A549 treated with dexamethasone at 1 μM for 4 hours (cell line): Measurements from ENCODE around the gene DLX1. TPM values are rescaled to one million over a fixed set of nuclear protein-coding genes. Genes with fewer than 3 reads are reported as not detected.

ENCODE experiments used
- total RNA-seq: library from RNA; stranded (reverse); fragments of 200-300 nt; extraction: Qiagen RNA extraction; gene quantifications from 5 replicates; pipeline ENCODE4 v1.2.3, GENCODE V29; 2022

Gene DLX1
- total RNA-seq, result 2.3 to 2.9 TPM (median 2.6 TPM) in 5 replicates

DNA sequence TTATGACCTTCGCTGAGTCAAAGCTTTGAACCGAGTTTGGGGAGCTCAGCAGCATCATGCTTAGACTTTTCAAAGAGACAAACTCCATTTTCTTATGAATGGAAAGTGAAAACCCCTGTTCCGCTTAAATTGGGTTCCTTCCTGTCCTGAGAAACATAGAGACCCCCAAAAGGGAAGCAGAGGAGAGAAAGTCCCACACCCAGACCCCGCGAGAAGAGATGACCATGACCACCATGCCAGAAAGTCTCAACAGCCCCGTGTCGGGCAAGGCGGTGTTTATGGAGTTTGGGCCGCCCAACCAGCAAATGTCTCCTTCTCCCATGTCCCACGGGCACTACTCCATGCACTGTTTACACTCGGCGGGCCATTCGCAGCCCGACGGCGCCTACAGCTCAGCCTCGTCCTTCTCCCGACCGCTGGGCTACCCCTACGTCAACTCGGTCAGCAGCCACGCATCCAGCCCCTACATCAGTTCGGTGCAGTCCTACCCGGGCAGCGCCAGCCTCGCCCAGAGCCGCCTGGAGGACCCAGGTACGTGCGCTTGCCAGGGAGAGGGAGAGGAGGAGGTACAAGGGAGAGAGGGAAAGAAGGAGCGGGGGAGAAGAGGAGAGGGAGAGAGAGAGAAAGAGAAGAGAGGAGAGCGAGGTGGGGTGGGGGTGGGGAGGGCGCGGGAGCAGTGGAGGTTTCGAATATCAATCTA is at the start of gene DLX1:
Gene DLX1 (plus strand): TSS at position 48 of the 700 bp plus-strand sequence. CDS start 171 bp downstream, at position 219.

GRCh38 chr2:172102391-172103359 is 17.4 kb downstream of the DLX1 start, which contains the start of gene DLX2:
Gene DLX2, minus strand, starts transcription at chr2:172102900. Its CDS starts 362 bp downstream, at chr2:172102538.

Other genes with a start within 250 kb of the DLX1 start
- 13.0 to 15.0 TPM (median 14.4 TPM) in 5 replicates for gene SLC25A12, start 191.3 kb upstream of the DLX1 start, total RNA-seq
- 71.9 to 84.8 TPM (median 73.2 TPM) in 5 replicates for gene HAT1, start 163.0 kb upstream of the DLX1 start, total RNA-seq
- 2.0 to 3.1 TPM (median 2.6 TPM) in 5 replicates for gene METAP1D, start 85.6 kb upstream of the DLX1 start, total RNA-seq
- gene DLX2, start 17.4 kb downstream of the DLX1 start, total RNA-seq, result 0.36 to 0.77 TPM (median 0.64 TPM) in 5 replicates